ENCODE results near the gene SLC8A1. TPM values are rescaled to one million over a fixed set of nuclear protein-coding genes. Genes with fewer than 3 reads are reported as not detected.
A peak's percentile ranks its signal among the peaks of the same experiment; 100 is the strongest.

The SLC8A1 gene
- total RNA-seq, 1 donor from 2014 or later, result 9.6 TPM

GRCh38 chr2:40270372-40270771 lies 181.5 kb downstream of the SLC8A1 start:
- Histone ChIP-seq H3K9ac (no peak overlapping the region), H3K27ac (no peak overlapping the region), H3K9me3 (ENCODE audit: low read depth) (no peaks in the 10 kb centered on the region), H3F3A (ENCODE audit: low read depth) (no peaks in the 10 kb centered on the region), H3K27me3 (no peaks in the 10 kb centered on the region), H3K4me3 (no peak overlapping the region), H3K4me2 (no peak overlapping the region), H2AFZ (replicated peaks) (no peak overlapping the region), H4K20me1 (ENCODE audit: low read depth) (no peaks in the 10 kb centered on the region), H3K36me3 (no peaks in the 10 kb centered on the region), H3K4me1 (no peaks in the 10 kb centered on the region), H3K79me2 (ENCODE audit: low read depth) (no peaks in the 10 kb centered on the region)
- no peaks in the 10 kb centered on the region for H3K36me3 Mint-ChIP-seq
- no peak for DNase-seq (ENCODE audit: low spot score)
- H3K4me3 Mint-ChIP-seq, result no peak overlapping the region
- no peaks in the 10 kb centered on the region for H3K9me3 Mint-ChIP-seq
- H3K27ac Mint-ChIP-seq, result peak overlapping the region; percentile 37
- no peak for TF ChIP-seq EZH2phosphoT487 (IDR thresholded peaks at IDR 0.05)
- no peak for TF ChIP-seq EZH2 (IDR thresholded peaks at IDR 0.05)
- no peak for TF ChIP-seq CTCF (IDR thresholded peaks at IDR 0.05)
- peaks cover 13% of the 10 kb centered on the region for H3K4me1 Mint-ChIP-seq
- H3K27me3 Mint-ChIP-seq (ENCODE audit: insufficient read depth, low read depth), result no peaks in the 10 kb centered on the region

GRCh38 chr2:40268566-40268965 lies 183.3 kb downstream of the SLC8A1 start:
- no peaks in the 10 kb centered on the region for H3F3A ChIP-seq (ENCODE audit: low read depth)
- peaks cover 13% of the 10 kb centered on the region for H3K4me1 Mint-ChIP-seq
- TF ChIP-seq EZH2phosphoT487 (IDR thresholded peaks at IDR 0.05) (no peak), EZH2 (IDR thresholded peaks at IDR 0.05) (no peak), CTCF (IDR thresholded peaks at IDR 0.05) (no peak)
- H3K4me3 Mint-ChIP-seq, result no peak overlapping the region
- H3K27me3 Mint-ChIP-seq (ENCODE audit: insufficient read depth, low read depth), result no peaks in the 10 kb centered on the region
- no peak overlapping the region for H3K4me3 ChIP-seq
- no peaks in the 10 kb centered on the region for H3K36me3 Mint-ChIP-seq
- H3K27ac Mint-ChIP-seq, result no peak overlapping the region
- no peaks in the 10 kb centered on the region for H3K4me1 ChIP-seq
- H3K9me3 Mint-ChIP-seq, result no peaks in the 10 kb centered on the region
- no peaks in the 10 kb centered on the region for H3K27me3 ChIP-seq
- no peaks in the 10 kb centered on the region for H3K79me2 ChIP-seq (ENCODE audit: low read depth)
- H2AFZ ChIP-seq (replicated peaks), result no peak overlapping the region
- H3K36me3 ChIP-seq, result no peaks in the 10 kb centered on the region
- no peaks in the 10 kb centered on the region for H4K20me1 ChIP-seq (ENCODE audit: low read depth)
- no peak overlapping the region for H3K9ac ChIP-seq
- DNase-seq (ENCODE audit: low spot score), result no peak
- H3K27ac ChIP-seq, result no peak overlapping the region
- H3K4me2 ChIP-seq, result no peak overlapping the region
- no peaks in the 10 kb centered on the region for H3K9me3 ChIP-seq (ENCODE audit: low read depth)

- H2AFZ ChIP-seq (replicated peaks), result no peak overlapping the region
- H3F3A ChIP-seq (ENCODE audit: low read depth), result no peaks in the 10 kb centered on the region
- H3K4me3 ChIP-seq, result no peak overlapping the region
- no peaks in the 10 kb centered on the region for H3K9me3 ChIP-seq (ENCODE audit: low read depth)
- no peak overlapping the region for H3K9ac ChIP-seq
- no peak overlapping the region for H3K4me2 ChIP-seq
- H4K20me1 ChIP-seq (ENCODE audit: low read depth), result no peaks in the 10 kb centered on the region
- no peak overlapping the region for H3K27ac ChIP-seq
- no peak overlapping the region for H3K27ac Mint-ChIP-seq
- no peaks in the 10 kb centered on the region for H3K9me3 Mint-ChIP-seq
- no peaks in the 10 kb centered on the region for H3K36me3 ChIP-seq
- DNase-seq (ENCODE audit: low spot score), result no peak
- no peak for TF ChIP-seq EZH2phosphoT487 (IDR thresholded peaks at IDR 0.05)
- H3K4me1 ChIP-seq, result no peaks in the 10 kb centered on the region
- H3K79me2 ChIP-seq (ENCODE audit: low read depth), result no peaks in the 10 kb centered on the region
- H3K27me3 ChIP-seq, result no peaks in the 10 kb centered on the region
- peaks cover 10% of the 10 kb centered on the region for H3K4me1 Mint-ChIP-seq
- no peak overlapping the region for H3K4me3 Mint-ChIP-seq
- H3K27me3 Mint-ChIP-seq (ENCODE audit: insufficient read depth, low read depth), result no peaks in the 10 kb centered on the region
- H3K36me3 Mint-ChIP-seq, result no peaks in the 10 kb centered on the region
Measured at GRCh38 chr2:40266201-40266600, 185.7 kb downstream of the SLC8A1 start.

GRCh38 chr2:40265602-40266001 lies 186.3 kb downstream of the SLC8A1 start:
- Histone ChIP-seq H3K4me1 (no peaks in the 10 kb centered on the region), H3F3A (ENCODE audit: low read depth) (no peaks in the 10 kb centered on the region), H2AFZ (replicated peaks) (no peak overlapping the region), H3K79me2 (ENCODE audit: low read depth) (no peaks in the 10 kb centered on the region), H3K36me3 (no peaks in the 10 kb centered on the region), H3K4me2 (no peak overlapping the region), H3K9ac (no peak overlapping the region), H3K27me3 (no peaks in the 10 kb centered on the region), H3K4me3 (no peak overlapping the region), H4K20me1 (ENCODE audit: low read depth) (no peaks in the 10 kb centered on the region), H3K9me3 (ENCODE audit: low read depth) (no peaks in the 10 kb centered on the region), H3K27ac (no peak overlapping the region)
- no peaks in the 10 kb centered on the region for H3K36me3 Mint-ChIP-seq
- H3K27me3 Mint-ChIP-seq (ENCODE audit: insufficient read depth, low read depth), result no peaks in the 10 kb centered on the region
- no peak for DNase-seq (ENCODE audit: low spot score)
- no peak overlapping the region for H3K4me3 Mint-ChIP-seq
- H3K27ac Mint-ChIP-seq, result no peak overlapping the region
- H3K4me1 Mint-ChIP-seq, result peaks cover 5% of the 10 kb centered on the region
- TF ChIP-seq CTCF (IDR thresholded peaks at IDR 0.05) (no peak), EZH2phosphoT487 (IDR thresholded peaks at IDR 0.05) (no peak), EZH2 (IDR thresholded peaks at IDR 0.05) (no peak)
- H3K9me3 Mint-ChIP-seq, result no peaks in the 10 kb centered on the region

Data from neural progenitor cell (in vitro differentiated cells).